Nephron progenitor cell (in vitro differentiated cells): ENCODE results near the gene CACNA2D3.

ENCODE experiments used
- DNase-seq: peaks from one replicate; pipeline ENCODE4 v3.0.0; 2021
- H3K27ac Mint-ChIP-seq: 2 replicates; pipeline ENCODE4 v1.8.0; 2021; ENCODE audit warnings: mild to moderate bottlenecking, moderate library complexity, mixed read lengths
- H3K27me3 Mint-ChIP-seq: 2 replicates; pipeline ENCODE4 v1.8.0; 2021; ENCODE audit warnings: mild to moderate bottlenecking, low read depth, mixed read lengths; ENCODE audit not compliant: poor library complexity
- H3K36me3 Mint-ChIP-seq: 2 replicates; pipeline ENCODE4 v1.8.0; 2021; ENCODE audit warnings: low read depth, mixed read lengths
- H3K4me1 Mint-ChIP-seq: 2 replicates; pipeline ENCODE4 v1.8.0; 2021; ENCODE audit warnings: mixed read lengths
- H3K4me3 Mint-ChIP-seq: 2 replicates; pipeline ENCODE4 v1.8.0; 2021; ENCODE audit warnings: mild to moderate bottlenecking, moderate library complexity, mixed read lengths
- H3K9me3 Mint-ChIP-seq: 2 replicates; pipeline ENCODE4 v1.8.0; 2021; ENCODE audit warnings: mild to moderate bottlenecking, moderate library complexity, mixed read lengths
- TF ChIP-seq, protein P1 (sequence below): fragments of 200-600 bp; sonication (generic); IDR thresholded peaks from 2 replicates; pipeline ENCODE4 v1.5.0; 2021; ENCODE audit warnings: antibody characterized with exemption

CACNA2D3 gene

DNA sequence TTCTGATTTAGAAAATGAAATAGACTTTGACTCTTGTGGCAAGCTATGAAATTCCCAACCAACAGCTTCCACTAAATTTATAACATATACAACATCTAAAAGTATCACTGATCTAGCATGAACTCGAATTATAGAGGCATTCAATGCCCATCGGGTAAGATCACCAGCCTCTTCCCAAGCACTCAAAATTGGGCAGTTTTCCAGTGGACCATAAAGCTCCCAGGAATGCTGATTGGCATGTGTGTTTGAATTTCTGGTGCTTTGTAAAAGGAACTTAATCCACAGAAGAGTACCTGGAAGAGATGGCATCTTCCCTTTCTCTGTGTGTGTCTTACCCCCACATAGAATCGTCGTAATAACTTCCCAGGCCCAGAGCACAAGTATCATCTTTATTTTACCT is 795.5 kb downstream of the CACNA2D3 start:
- H3K27ac Mint-ChIP-seq: no peak overlapping the region

DNA sequence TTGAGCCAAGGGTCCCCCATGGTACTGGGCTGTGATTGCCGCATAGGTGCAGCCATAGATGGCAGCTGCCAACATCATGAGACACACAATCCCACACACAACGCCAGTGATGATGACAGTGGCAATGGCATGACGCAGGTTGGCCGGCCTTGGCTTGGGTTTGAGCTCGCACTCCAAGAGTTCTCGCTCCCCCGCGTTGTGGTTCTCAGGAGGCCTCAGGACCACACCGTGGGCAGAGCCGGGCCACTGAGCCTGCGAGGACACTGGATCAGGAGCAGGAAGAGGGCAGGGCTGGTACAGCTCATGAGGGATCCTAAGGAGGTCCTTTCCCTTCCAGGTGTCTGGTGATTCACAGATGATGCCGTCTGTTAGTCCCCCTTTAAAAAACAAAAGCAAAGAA is 796.2 kb downstream of the CACNA2D3 start:
- no peak for DNase-seq
- no peak overlapping the region for H3K27ac Mint-ChIP-seq
- no peaks in the 10 kb centered on the region for H3K4me1 Mint-ChIP-seq
- peaks cover 7% of the 10 kb centered on the region for H3K9me3 Mint-ChIP-seq
- peaks cover 3% of the 10 kb centered on the region for H3K27me3 Mint-ChIP-seq
- TF ChIP-seq, protein P1, sequence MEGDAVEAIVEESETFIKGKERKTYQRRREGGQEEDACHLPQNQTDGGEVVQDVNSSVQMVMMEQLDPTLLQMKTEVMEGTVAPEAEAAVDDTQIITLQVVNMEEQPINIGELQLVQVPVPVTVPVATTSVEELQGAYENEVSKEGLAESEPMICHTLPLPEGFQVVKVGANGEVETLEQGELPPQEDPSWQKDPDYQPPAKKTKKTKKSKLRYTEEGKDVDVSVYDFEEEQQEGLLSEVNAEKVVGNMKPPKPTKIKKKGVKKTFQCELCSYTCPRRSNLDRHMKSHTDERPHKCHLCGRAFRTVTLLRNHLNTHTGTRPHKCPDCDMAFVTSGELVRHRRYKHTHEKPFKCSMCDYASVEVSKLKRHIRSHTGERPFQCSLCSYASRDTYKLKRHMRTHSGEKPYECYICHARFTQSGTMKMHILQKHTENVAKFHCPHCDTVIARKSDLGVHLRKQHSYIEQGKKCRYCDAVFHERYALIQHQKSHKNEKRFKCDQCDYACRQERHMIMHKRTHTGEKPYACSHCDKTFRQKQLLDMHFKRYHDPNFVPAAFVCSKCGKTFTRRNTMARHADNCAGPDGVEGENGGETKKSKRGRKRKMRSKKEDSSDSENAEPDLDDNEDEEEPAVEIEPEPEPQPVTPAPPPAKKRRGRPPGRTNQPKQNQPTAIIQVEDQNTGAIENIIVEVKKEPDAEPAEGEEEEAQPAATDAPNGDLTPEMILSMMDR: no peak
- no peaks in the 10 kb centered on the region for H3K36me3 Mint-ChIP-seq
- H3K4me3 Mint-ChIP-seq: no peak overlapping the region

More for the DNA sequence above, 795.5 kb downstream of the CACNA2D3 start:
- Mint-ChIP-seq H3K9me3 (peaks cover 7% of the 10 kb centered on the region), H3K36me3 (no peaks in the 10 kb centered on the region), H3K4me3 (no peak overlapping the region), H3K27me3 (peaks cover 3% of the 10 kb centered on the region), H3K4me1 (no peaks in the 10 kb centered on the region)
- DNase-seq: no peak
- TF ChIP-seq, protein P1: no peak

DNA sequence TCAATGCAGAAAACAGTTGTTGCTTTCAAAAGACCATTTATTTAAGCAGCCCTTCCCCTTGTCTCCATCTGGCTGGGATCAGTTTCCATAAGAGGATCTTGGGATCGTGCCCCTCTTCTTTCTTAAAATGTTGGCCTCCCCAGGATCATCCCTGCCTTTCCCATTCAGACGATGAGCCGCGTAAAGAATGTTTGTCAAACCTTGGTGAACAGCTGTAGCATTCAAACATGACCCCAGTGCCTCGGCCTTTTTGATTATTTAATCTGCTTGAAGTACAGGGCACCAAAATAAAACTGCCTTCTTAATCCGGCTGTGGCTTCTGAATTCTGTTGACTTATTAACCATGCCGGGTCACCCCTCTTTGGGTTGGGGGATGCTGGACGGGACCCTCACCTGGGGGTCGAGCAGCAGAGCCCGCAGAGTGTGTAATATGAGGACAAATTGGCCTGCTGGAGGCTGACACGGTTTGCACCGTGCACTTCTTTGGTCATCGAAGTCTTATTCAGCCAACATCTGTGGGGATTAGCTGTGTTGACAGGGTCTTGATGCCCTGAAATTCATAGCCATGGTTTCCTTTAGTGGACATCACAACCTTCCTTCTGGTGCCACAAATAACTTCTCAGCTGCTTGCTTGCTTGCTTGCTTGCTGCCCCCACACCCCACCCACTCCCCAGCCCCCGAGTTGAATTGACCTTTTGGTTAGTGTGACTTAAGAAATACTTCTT is 805.9 kb downstream of the CACNA2D3 start, which contains the start of gene LRTM1:
TSS of gene LRTM1 (minus strand) at position 14 of the 725 bp plus-strand sequence. CDS start 148 bp downstream, outside the sequence.
- Mint-ChIP-seq H3K27me3 (peaks cover 1% of the 10 kb centered on the region), H3K36me3 (no peaks in the 10 kb centered on the region), H3K4me1 (peaks cover 38% of the 10 kb centered on the region), H3K9me3 (no peaks in the 10 kb centered on the region), H3K27ac (peak within 1 kb of the TSS; percentile 6), H3K4me3 (no peak within 1 kb of the TSS)
- TF ChIP-seq, protein P1: no peak
- no peak for DNase-seq

DNA sequence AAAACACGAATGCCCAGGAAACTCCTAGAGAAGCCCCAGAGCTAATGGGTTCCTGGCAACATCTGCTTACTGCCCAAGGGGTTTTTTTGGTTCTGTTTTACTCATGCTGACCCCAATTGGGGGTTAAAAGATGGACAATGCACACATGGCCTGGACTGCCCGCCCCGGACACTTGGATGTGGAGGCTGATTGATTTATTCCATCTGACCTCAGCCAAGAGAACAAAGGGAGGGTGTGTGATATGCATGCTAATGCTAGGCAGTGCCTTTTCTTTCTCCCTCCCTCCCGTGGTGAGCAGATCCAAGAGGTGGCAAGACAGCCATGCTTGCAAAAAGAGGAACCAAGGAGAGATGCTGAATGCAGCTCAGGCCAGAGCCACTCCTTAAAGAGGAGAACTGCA is 808.8 kb downstream of the CACNA2D3 start:
- Mint-ChIP-seq H3K4me1 (peaks cover 38% of the 10 kb centered on the region), H3K36me3 (no peaks in the 10 kb centered on the region), H3K27ac (no peak overlapping the region), H3K4me3 (no peak overlapping the region), H3K9me3 (no peaks in the 10 kb centered on the region), H3K27me3 (no peaks in the 10 kb centered on the region)
- DNase-seq: no peak
- TF ChIP-seq, protein P1: no peak

DNA sequence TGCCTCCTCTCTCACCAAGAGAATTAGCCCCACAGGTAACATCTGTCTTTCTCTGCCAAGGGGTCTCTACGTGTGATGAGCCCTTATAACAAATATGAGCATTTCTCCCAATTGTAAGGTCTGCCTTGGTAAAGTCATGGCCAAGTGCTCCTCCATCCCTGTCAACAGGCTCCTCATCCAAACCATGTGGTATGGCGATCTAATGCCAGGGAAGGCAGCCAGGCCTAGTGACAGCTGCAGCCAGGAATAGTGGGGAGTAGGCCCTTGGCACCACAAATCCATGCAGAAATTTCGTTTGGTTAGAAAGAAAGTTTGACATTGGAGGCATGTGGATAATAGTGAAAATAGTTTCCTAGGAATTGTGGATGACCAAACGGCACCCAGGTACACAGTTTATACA is 810.3 kb downstream of the CACNA2D3 start:
- H3K4me1 Mint-ChIP-seq: peaks cover 37% of the 10 kb centered on the region
- H3K9me3 Mint-ChIP-seq: no peaks in the 10 kb centered on the region
- no peaks in the 10 kb centered on the region for H3K27me3 Mint-ChIP-seq
- TF ChIP-seq, protein P1: no peak
- H3K27ac Mint-ChIP-seq: no peak overlapping the region
- H3K4me3 Mint-ChIP-seq: no peak overlapping the region
- no peaks in the 10 kb centered on the region for H3K36me3 Mint-ChIP-seq
- no peak for DNase-seq

DNA sequence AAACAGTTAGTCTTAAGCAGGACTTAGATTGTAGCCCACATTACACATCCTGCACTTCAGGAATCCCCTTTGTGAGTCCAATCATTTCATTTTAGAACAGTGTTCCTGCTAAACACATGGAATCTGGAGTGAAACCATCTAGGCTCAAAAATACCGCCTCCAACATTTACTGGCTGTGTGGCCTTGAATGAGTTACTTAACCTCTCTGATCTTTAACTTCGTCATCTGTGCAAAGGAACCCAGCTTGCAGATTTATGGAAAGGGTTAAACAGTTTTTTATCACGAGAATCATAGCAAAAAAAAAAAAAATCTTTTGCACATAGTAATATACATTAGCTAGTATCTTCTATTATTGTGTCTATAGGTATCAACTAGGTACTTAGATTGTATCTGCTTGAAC is 813.5 kb downstream of the CACNA2D3 start:
- peaks cover 36% of the 10 kb centered on the region for H3K4me1 Mint-ChIP-seq

More for the DNA sequence above, 813.5 kb downstream of the CACNA2D3 start:
- Mint-ChIP-seq H3K27ac (no peak overlapping the region), H3K9me3 (no peaks in the 10 kb centered on the region), H3K27me3 (no peaks in the 10 kb centered on the region), H3K36me3 (no peaks in the 10 kb centered on the region), H3K4me3 (no peak overlapping the region)
- TF ChIP-seq, protein P1: no peak
- no peak for DNase-seq
